GM12865 (cell line): ENCODE results near the gene OCA2.
"Not testable (repeated sequence)": the region's sequence is repeated elsewhere in the genome, so short reads cannot be mapped to it uniquely, and the experiment has no call there.

ENCODE experiments used
- DNase-seq: peaks from one replicate; pipeline ENCODE4 v3.0.0; 2010; ENCODE audit warnings: low read depth
- H3K4me3 ChIP-seq: 2 replicates; pipeline ENCODE4 v1.5.1; 2011; ENCODE audit warnings: mild to moderate bottlenecking, low read depth, low read length, control low read depth
- TF ChIP-seq, protein P1 (sequence below): IDR thresholded peaks from 2 replicates; pipeline ENCODE4 v1.5.1; 2011; ENCODE audit warnings: low read length, control low read depth, low read depth, inconsistent platforms; ENCODE audit not compliant: insufficient read depth; ENCODE audit errors: missing control alignments

Gene OCA2

DNA sequence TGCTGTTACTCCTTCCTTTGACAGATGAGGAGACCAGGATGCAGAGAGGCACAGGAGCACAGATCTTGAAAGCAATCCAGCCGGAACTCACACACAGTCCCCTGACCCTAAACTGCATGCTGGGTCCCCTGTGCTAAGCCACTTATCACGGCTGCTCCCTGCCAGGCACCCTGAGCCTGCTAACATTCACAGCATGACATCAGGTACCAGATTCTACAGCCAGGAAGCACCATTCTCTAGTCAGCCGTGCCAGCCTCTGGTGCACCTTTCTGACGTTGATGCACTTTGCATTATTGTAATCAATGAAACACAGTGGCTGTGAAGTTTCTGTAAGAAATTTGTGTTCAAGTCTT lies 247.3 kb downstream of the OCA2 start:
- H3K4me3 ChIP-seq, result no peak overlapping the region
- no peak for DNase-seq
- TF ChIP-seq, protein P1, sequence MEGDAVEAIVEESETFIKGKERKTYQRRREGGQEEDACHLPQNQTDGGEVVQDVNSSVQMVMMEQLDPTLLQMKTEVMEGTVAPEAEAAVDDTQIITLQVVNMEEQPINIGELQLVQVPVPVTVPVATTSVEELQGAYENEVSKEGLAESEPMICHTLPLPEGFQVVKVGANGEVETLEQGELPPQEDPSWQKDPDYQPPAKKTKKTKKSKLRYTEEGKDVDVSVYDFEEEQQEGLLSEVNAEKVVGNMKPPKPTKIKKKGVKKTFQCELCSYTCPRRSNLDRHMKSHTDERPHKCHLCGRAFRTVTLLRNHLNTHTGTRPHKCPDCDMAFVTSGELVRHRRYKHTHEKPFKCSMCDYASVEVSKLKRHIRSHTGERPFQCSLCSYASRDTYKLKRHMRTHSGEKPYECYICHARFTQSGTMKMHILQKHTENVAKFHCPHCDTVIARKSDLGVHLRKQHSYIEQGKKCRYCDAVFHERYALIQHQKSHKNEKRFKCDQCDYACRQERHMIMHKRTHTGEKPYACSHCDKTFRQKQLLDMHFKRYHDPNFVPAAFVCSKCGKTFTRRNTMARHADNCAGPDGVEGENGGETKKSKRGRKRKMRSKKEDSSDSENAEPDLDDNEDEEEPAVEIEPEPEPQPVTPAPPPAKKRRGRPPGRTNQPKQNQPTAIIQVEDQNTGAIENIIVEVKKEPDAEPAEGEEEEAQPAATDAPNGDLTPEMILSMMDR, result no peak

DNA sequence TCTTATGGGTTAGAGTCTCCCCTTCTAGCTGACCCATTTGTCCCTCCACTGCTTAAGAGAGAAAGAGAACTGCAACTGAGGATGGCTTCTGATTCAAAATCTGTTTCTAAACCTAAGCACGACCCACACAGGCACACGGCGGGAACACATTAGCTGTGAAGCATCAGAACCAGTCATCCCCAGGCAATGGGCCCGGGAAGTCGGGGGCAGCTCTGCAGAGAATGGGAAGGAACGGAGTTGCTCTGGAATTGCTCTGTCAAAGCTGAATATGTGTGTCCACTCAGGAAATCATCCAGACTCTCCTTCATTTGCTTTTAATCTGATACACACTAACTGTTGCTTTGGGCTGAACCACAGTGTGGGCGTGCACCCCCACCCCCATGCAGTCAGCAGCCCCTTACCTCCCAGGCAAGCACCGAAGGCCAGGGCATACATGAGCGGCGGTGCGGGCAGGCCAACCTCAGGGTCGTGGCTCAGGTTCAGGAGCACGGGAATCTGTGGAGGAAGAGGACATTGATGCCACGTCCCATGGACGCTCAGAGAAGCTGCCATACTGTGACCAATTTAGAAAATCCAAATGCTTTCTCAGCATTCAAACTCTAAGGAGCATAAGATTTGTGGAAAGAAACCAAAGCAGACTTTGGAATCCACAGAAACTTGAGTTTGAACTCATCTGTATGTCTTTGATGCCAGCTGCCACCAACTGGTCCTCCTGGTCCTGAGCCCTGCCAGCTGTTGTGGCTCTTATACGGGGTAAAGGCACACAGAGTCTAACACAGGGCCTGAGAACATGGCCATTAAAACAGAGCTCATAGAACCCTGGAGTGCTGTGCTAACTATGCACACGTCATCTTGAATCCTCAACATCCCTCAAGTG lies 247.9 kb downstream of the OCA2 start:
- DNase-seq, result no peak
- TF ChIP-seq, protein P1, result no peak
- H3K4me3 ChIP-seq, result no peak overlapping the region

DNA sequence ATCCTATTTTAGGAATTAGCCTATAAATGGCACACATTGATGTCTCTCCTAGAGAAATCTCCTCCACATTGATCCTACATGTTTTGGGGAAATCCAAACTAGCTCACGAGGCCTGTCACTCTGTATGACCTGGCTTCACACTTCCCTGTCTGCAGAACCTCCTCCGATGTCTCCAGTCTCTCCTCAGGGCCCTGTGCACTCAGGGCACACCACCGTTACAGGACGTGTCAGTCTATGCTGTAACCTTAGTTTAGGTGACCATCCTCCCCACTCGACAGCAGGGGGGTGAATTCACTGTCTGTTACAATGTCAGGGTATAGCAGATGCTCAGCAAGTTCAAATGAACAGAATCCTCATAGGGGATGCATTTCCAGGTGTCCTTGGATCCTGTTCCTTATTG lies 249.1 kb downstream of the OCA2 start:
- TF ChIP-seq, protein P1, result no peak
- DNase-seq, result no peak

DNA sequence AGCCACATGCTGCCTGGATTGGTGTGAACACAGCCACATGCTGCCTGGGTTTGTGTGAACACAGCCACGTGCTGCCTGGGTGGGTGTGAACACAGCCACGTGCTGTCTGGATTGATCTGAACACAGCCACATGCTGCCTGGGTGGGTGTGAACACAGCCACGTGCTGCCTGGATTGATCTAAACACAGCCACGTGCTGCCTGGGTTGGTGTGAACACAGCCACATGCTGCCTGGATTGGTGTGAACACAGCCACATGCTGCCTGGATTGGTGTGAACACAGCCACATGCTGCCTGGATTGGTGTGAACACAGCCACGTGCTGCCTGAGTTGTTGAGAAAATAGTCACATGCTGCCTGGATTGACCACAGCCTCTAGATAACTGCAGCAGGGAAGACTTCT lies 250.2 kb downstream of the OCA2 start:
- not testable (repeated sequence) for DNase-seq, H3K4me3 ChIP-seq

More for the DNA sequence above, 249.1 kb downstream of the OCA2 start:
- no peak overlapping the region for H3K4me3 ChIP-seq

DNA sequence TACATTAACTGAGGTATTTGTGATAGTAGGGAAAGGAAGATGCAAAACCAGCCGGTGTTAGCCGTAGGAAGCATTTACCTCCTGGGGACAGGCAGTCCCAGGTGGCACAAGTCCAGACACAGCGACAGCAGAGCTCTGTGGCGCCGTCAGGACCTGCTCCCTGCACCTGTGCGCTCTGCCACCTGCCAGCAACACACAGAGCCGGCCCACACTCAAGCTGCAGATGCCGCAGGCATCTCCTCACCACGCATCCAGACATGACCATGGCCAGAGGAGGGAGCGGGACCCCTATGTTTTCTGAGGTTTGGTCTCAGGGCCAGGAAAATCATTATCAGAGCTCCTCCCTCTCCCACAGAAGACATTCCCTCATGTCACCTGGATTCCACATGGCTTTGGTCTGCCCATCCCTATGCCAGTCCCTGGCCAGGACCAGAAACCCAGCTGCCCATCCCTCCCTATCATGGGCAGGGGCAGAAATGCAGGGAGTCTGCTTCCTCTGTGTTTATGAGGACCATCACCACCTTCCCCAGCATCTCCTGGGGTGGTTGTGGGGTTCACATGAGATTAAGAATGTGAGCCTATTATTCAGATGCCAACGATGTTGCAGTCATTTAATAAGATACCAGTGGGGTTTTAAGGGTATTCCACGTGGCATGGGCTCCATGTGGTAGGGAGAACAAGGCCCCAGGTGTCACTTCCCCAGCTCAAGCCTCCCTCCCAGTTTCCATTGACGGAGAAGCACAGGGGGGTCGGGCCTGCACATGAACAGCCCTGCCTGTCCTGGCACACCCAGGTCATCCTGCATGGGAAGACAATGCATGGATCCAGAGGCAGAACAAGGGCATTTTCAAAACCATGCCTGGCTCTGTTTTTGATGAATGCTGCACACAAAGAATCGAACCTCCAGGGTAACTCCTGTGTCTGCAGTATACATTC lies 251.1 kb downstream of the OCA2 start:
- no peak overlapping the region for H3K4me3 ChIP-seq
- TF ChIP-seq, protein P1, result no peak
- no peak for DNase-seq

DNA sequence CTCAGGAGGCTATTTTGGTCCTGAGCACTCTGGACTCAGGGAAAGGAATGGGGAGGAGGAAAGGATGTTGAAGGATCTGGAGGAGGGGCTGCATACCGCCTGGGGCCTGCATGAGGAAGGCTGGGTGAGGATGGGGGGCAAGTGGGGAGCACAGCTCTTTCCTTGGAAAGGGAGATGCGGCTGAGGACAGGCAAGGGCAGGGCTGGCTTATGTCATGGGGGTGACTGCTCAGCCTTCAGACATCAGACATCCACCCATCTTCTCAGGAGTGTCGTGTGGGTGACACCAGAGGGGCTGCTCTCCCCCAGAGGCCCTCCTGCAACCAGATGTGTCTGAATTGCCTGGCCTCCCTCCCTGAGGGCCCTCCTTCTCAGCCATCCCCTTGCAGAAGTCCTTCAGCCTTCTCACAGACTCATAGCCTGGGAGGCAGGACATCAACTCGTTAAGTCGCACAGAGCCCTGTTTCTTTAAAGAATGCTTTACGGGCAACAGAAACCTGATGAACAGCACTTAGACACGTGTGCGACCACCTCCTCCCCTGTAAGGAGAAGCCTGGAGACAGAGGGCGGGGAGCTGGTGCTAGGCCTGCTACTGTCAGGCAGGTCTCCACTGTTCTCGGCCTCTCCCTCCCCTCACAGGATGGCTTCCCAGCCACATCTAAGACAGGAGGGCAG lies 252.3 kb downstream of the OCA2 start:
- TF ChIP-seq, protein P1, result no peak
- no peak for DNase-seq
- H3K4me3 ChIP-seq, result no peak overlapping the region
